IMR-90 (cell line): ENCODE results near the gene RRAGC. TPM values are rescaled to one million over a fixed set of nuclear protein-coding genes. Genes with fewer than 3 reads are reported as not detected.

Source experiments
- ATAC-seq: fragments of 200-7000 bp; cut with Tn5 transposase; 2 replicates; pipeline ENCODE4 v1.9.1; 2020; ENCODE audit warnings: low read depth, mild to moderate bottlenecking, moderate library complexity
- BruUV-seq: library from RNA; stranded (reverse); fragments of 400-500 nt; replicated peaks from 2 replicates; lab custom pipeline; 2021; lab: Mats Ljungman, UMichigan
- CTCF ChIA-PET: fragments of 300-600 bp; formaldehyde crosslinking; extraction: SDS; loops from one replicate; lab custom pipeline; 2021; ENCODE audit warnings: antibody characterized with exemption; lab: Yijun Ruan, JAX
- POLR2A ChIA-PET: fragments of 300-600 bp; sonication (Branson Sonifier 250); formaldehyde crosslinking; loops from one replicate; lab custom pipeline; 2022; ENCODE audit warnings: antibody characterized with exemption; ENCODE audit not compliant: unreplicated experiment; lab: Charles Lee
- DNase-seq: peaks from one replicate; pipeline ENCODE4 v3.0.0; 2013
- H2AFZ ChIP-seq: replicated peaks from 2 replicates; pipeline ENCODE3; 2013; ENCODE audit warnings: low read length, mild to moderate bottlenecking; ENCODE audit not compliant: poor library complexity
- H2AK5ac ChIP-seq: 2 replicates; pipeline ENCODE4 v1.6.1; 2013; ENCODE audit warnings: low read depth, low read length, inconsistent platforms
- H2AK9ac ChIP-seq: replicated peaks from 2 replicates; pipeline ENCODE3; 2013; ENCODE audit warnings: mild to moderate bottlenecking, low read depth, low read length, moderate library complexity; ENCODE audit not compliant: poor library complexity
- H2BK120ac ChIP-seq: 2 replicates; pipeline ENCODE4 v1.6.1; 2013; ENCODE audit warnings: low read depth, low read length, inconsistent platforms
- H2BK15ac ChIP-seq: 3 replicates; pipeline ENCODE4 v1.6.1; 2013; ENCODE audit warnings: low read depth, low read length, inconsistent platforms
- H2BK20ac ChIP-seq: 2 replicates; pipeline ENCODE4 v1.6.1; 2013; ENCODE audit warnings: low read depth, mild to moderate bottlenecking, inconsistent platforms, low read length, moderate library complexity
- H2BK5ac ChIP-seq: 2 replicates; pipeline ENCODE4 v1.6.1; 2013; ENCODE audit warnings: mild to moderate bottlenecking, low read depth, low read length, inconsistent platforms; ENCODE audit not compliant: poor library complexity, severe bottlenecking
- H3K14ac ChIP-seq: replicated peaks from 2 replicates; pipeline ENCODE4 v1.6.1; 2013; ENCODE audit warnings: low read depth, low read length, inconsistent platforms
- H3K18ac ChIP-seq: 2 replicates; pipeline ENCODE4 v1.6.1; 2013; ENCODE audit warnings: low read depth, low read length, control low read depth
- H3K23ac ChIP-seq: 2 replicates; pipeline ENCODE4 v1.6.1; 2013; ENCODE audit warnings: low read depth, low read length, inconsistent platforms
- H3K27ac ChIP-seq: 2 replicates; pipeline ENCODE4 v1.5.1; 2013; ENCODE audit warnings: mild to moderate bottlenecking, control low read depth, low read length; ENCODE audit not compliant: insufficient read depth
- H3K27me3 ChIP-seq: 2 replicates; pipeline ENCODE4 v1.6.1; 2013; ENCODE audit warnings: low read length; ENCODE audit not compliant: control insufficient read depth, insufficient read depth
- H3K36me3 ChIP-seq: 2 replicates; pipeline ENCODE4 v1.6.1; 2013; ENCODE audit warnings: low read length, mixed read lengths; ENCODE audit not compliant: control insufficient read depth, insufficient read depth
- H3K4ac ChIP-seq: 2 replicates; pipeline ENCODE4 v1.6.1; 2013; ENCODE audit warnings: low read depth, low read length, inconsistent platforms
- H3K4me1 ChIP-seq: 2 replicates; pipeline ENCODE4 v1.6.1; 2013; ENCODE audit warnings: low read length, mixed read lengths; ENCODE audit not compliant: control insufficient read depth, insufficient read depth
- H3K4me2 ChIP-seq: 2 replicates; pipeline ENCODE4 v1.6.1; 2013; ENCODE audit warnings: low read depth, mild to moderate bottlenecking, control low read depth, low read length, moderate library complexity
- H3K4me3 ChIP-seq: 2 replicates; pipeline ENCODE4 v1.5.1; 2013; ENCODE audit warnings: low read depth, mild to moderate bottlenecking, control low read depth, low read length, moderate library complexity; ENCODE audit not compliant: insufficient read depth
- H3K56ac ChIP-seq: 2 replicates; pipeline ENCODE4 v1.6.1; 2013; ENCODE audit warnings: low read length, inconsistent platforms; ENCODE audit not compliant: insufficient read depth; ENCODE audit errors: extremely low read depth
- H3K79me1 ChIP-seq, 2 experiments: 2 replicates each; pipeline ENCODE4 v1.6.1; 2013; ENCODE audit warnings: low read length in 2 of 2, inconsistent platforms in 1 of 2, low read depth in 1 of 2
- H3K9ac ChIP-seq: 2 replicates; pipeline ENCODE4 v1.6.1; 2013; ENCODE audit warnings: low read depth, low read length, control low read depth
- H3K9me1 ChIP-seq: 2 replicates; pipeline ENCODE4 v1.6.1; 2013; ENCODE audit warnings: low read length, inconsistent platforms; ENCODE audit not compliant: insufficient read depth
- H3K9me3 ChIP-seq: 2 replicates; pipeline ENCODE4 v1.6.1; 2013; ENCODE audit warnings: low read length; ENCODE audit not compliant: control insufficient read depth, insufficient read depth
- H4K20me1 ChIP-seq: 2 replicates; pipeline ENCODE4 v1.6.1; 2013; ENCODE audit warnings: low read length, inconsistent platforms; ENCODE audit not compliant: insufficient read depth
- H4K5ac ChIP-seq: 2 replicates; pipeline ENCODE4 v1.6.1; 2013; ENCODE audit warnings: mild to moderate bottlenecking, low read depth, low read length, control low read depth
- H4K8ac ChIP-seq, 2 experiments: 2 replicates each; pipeline ENCODE4 v1.6.1; 2013; ENCODE audit warnings: low read depth in 2 of 2, low read length in 2 of 2, control low read depth in 1 of 2, inconsistent platforms in 1 of 2
- H4K91ac ChIP-seq: 2 replicates; pipeline ENCODE4 v1.6.1; 2013; ENCODE audit warnings: low read depth, low read length, inconsistent platforms; ENCODE audit not compliant: insufficient read depth
- BHLHE40 ChIP-seq: fragments of 150-350 bp; IDR thresholded peaks from 2 replicates; pipeline ENCODE4 v1.6.1; 2016; ENCODE audit warnings: mild to moderate bottlenecking, low read depth, low read length
- CEBPB ChIP-seq: IDR thresholded peaks from 2 replicates; pipeline ENCODE4 v1.6.1; 2012; ENCODE audit warnings: low read depth, low read length, improper control_type of control experiment
- CHD1 ChIP-seq: IDR thresholded peaks from 2 replicates; pipeline ENCODE4 v1.6.1; 2012; ENCODE audit warnings: low read depth, low read length, improper control_type of control experiment
- CTCF ChIP-seq: conservative IDR thresholded peaks from 2 replicates; pipeline ENCODE4 v1.5.1; 2012; ENCODE audit warnings: mild to moderate bottlenecking, low read depth, low read length, improper control_type of control experiment
- FOS ChIP-seq: fragments of 150-350 bp; IDR thresholded peaks from 2 replicates; pipeline ENCODE4 v1.6.1; 2016; ENCODE audit warnings: low read depth, low read length
- MAFK ChIP-seq: IDR thresholded peaks from 2 replicates; pipeline ENCODE4 v1.6.1; 2012; ENCODE audit warnings: low read depth, low read length, improper control_type of control experiment
- MAZ ChIP-seq: IDR thresholded peaks from 2 replicates; pipeline ENCODE4 v1.6.1; 2012; ENCODE audit warnings: low read depth, mild to moderate bottlenecking, low read length, improper control_type of control experiment, moderate library complexity, borderline replicate concordance
- MXI1 ChIP-seq: IDR thresholded peaks from 2 replicates; pipeline ENCODE4 v1.6.1; 2012; ENCODE audit warnings: low read depth, mild to moderate bottlenecking, low read length, moderate library complexity, borderline replicate concordance
- NFE2L2 ChIP-seq: fragments of 150-350 bp; IDR thresholded peaks from 2 replicates; pipeline ENCODE4 v1.6.1; 2016; ENCODE audit warnings: low read depth, mild to moderate bottlenecking, low read length
- POLR2A ChIP-seq: IDR thresholded peaks from 2 replicates; pipeline ENCODE4 v1.6.1; 2012; ENCODE audit warnings: mild to moderate bottlenecking, low read depth, low read length
- RAD21 ChIP-seq: IDR thresholded peaks from 2 replicates; pipeline ENCODE4 v1.6.1; 2012; ENCODE audit warnings: low read length, improper control_type of control experiment
- RCOR1 ChIP-seq: IDR thresholded peaks from 2 replicates; pipeline ENCODE4 v1.6.1; 2012; ENCODE audit warnings: mild to moderate bottlenecking, low read length, improper control_type of control experiment; ENCODE audit not compliant: insufficient replicate concordance
- RFX5 ChIP-seq: IDR thresholded peaks from 2 replicates; pipeline ENCODE4 v1.8.0; 2012; ENCODE audit warnings: low read depth, mild to moderate bottlenecking, low read length, moderate library complexity
- SMC3 ChIP-seq: fragments of 150-350 bp; IDR thresholded peaks from 2 replicates; pipeline ENCODE4 v1.6.1; 2016; ENCODE audit warnings: low read depth, mild to moderate bottlenecking, antibody characterized with exemption, low read length, moderate library complexity
- USF2 ChIP-seq: fragments of 150-350 bp; IDR thresholded peaks from 2 replicates; pipeline ENCODE4 v1.6.1; 2017; ENCODE audit warnings: mild to moderate bottlenecking, antibody characterized with exemption, low read length, low read depth
- WGBS, 2 experiments: methylation state at CpG; one replicate each; pipeline versions ENCODE4 v1.1.5 to v1.1.7; 2013; ENCODE audit warnings: missing lambda C conversion rate in 2 of 2; ENCODE audit not compliant: insufficient read length in 1 of 2; ENCODE audit errors: extremely low coverage in 2 of 2; 5-methylcytosine and 5-hydroxymethylcytosine counted together
- dilution Hi-C: fragments of 300-500 bp; cut with HindIII; formaldehyde crosslinking; loops from one replicate; pipeline ENCODE4 v1.14.3; 2018; ENCODE audit warnings: low sequenced_read_pairs; ENCODE audit not compliant: unreplicated experiment
- in situ Hi-C: fragments of 300-500 bp; cut with MboI; formaldehyde crosslinking; loops from 3 replicates; pipeline ENCODE4 v1.14.3; 2019; ENCODE audit warnings: low sequenced_read_pairs, inconsistent platforms, mixed read lengths
- intact Hi-C: fragments of 100-400 bp; cut with micrococcal nuclease; formaldehyde crosslinking; loops from 2 replicates; pipeline ENCODE4 v1.10.0; 2022
- polyA plus RNA-seq, 3 experiments: library from polyadenylated mRNA; depleted of rRNA; stranded (reverse); fragments of >200 nt; gene quantifications; 2 replicates each; pipeline ENCODE4 v1.2.3, GENCODE V29; 2012; ENCODE audit warnings: low replicate concordance in 1 of 3
- total RNA-seq: library from RNA; depleted of rRNA; stranded (reverse); fragments of >200 nt; gene quantifications from 2 replicates; pipeline ENCODE4 v1.2.3, GENCODE V29; 2012
- TF ChIP-seq, protein P1 (sequence below): fragments of 150-350 bp; IDR thresholded peaks from 2 replicates; pipeline ENCODE4 v1.6.1; 2016; ENCODE audit warnings: low read depth, mild to moderate bottlenecking, low read length, moderate library complexity, borderline replicate concordance

Gene RRAGC
- total and polyA plus RNA-seq, 2 of the 4 experiments (the other 2 are of a cell fraction) = 7.2 to 12.2 TPM

GRCh38 chr1:38875811-38876210 is 16.2 kb upstream of the RRAGC start:
- Histone ChIP-seq H3K14ac (no peak overlapping the region), H3K27me3 (no peaks in the 10 kb centered on the region), H3K4me2 (no peak overlapping the region), H2BK120ac (no peak overlapping the region), H2BK5ac (no peak overlapping the region), H4K8ac (no peak overlapping the region), H3K23ac (no peak overlapping the region), H2BK15ac (no peak overlapping the region), H2AK5ac (no peak overlapping the region), H3K79me1 (peaks cover 18 to 34% of the 10 kb centered on the region in 2 experiments), H2AK9ac (no peak overlapping the region), H3K9me1 (0 out of 2 replicates have a peak, but pooled peaks cover 8% of the 10 kb centered on the region), H4K5ac (no peak overlapping the region), H3K4me3 (no peak overlapping the region), H3K9ac (no peak overlapping the region), H3K18ac (no peak overlapping the region), H3K4ac (no peak overlapping the region), H3K56ac (no peak overlapping the region), H2AFZ (no peak overlapping the region), H4K91ac (no peak overlapping the region), H3K4me1 (no peaks in the 10 kb centered on the region; the same call in 1 of the 2 replicates), H3K27ac (no peak overlapping the region), H3K9me3 (no peaks in the 10 kb centered on the region), H2BK20ac (no peak overlapping the region), H3K36me3 (no peaks in the 10 kb centered on the region), H4K20me1 (no peaks in the 10 kb centered on the region)
- POLR2A ChIA-PET = interaction anchor here (0.6 kb wide), 1 partner anchor 118 kb away, joined by 5 read pairs; no protein-coding TSS in a partner anchor
- intact Hi-C loops (no loop called here), dilution Hi-C loops (no loop called here), in situ Hi-C loops (no loop called here)
- ATAC-seq (no peak), DNase-seq (no peak)
- WGBS, 2 experiments = 100% methylated on average over 1 of the region's 2 CpGs; no CpG with 5 or more reads in 1 of the 2 experiments
- BruUV-seq = no TSS peak
- no peak for TF ChIP-seq RAD21
- TF ChIP-seq NFE2L2 = no peak
- no peak for TF ChIP-seq MAFK
- TF ChIP-seq CTCF = no peak
- no peak for TF ChIP-seq POLR2A
- no peak for TF ChIP-seq CEBPB
- TF ChIP-seq, protein P1, sequence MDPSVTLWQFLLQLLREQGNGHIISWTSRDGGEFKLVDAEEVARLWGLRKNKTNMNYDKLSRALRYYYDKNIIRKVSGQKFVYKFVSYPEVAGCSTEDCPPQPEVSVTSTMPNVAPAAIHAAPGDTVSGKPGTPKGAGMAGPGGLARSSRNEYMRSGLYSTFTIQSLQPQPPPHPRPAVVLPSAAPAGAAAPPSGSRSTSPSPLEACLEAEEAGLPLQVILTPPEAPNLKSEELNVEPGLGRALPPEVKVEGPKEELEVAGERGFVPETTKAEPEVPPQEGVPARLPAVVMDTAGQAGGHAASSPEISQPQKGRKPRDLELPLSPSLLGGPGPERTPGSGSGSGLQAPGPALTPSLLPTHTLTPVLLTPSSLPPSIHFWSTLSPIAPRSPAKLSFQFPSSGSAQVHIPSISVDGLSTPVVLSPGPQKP = no peak
- TF ChIP-seq BHLHE40 = no peak
- TF ChIP-seq CHD1 = no peak
- no peak for TF ChIP-seq RFX5
- TF ChIP-seq FOS = no peak
- TF ChIP-seq USF2 = no peak
- TF ChIP-seq MXI1 = no peak
- no peak for TF ChIP-seq SMC3
- no peak for TF ChIP-seq RCOR1
- no peak for TF ChIP-seq MAZ
- CTCF ChIA-PET = no interaction called here
